MM.1S (cell line): ENCODE results near the gene CD300A.

Source experiments
- DNase-seq: peaks from one replicate; pipeline ENCODE4 v3.0.0-alpha.2; 2015
- H2AFZ ChIP-seq: fragments of 300-600 bp; sonication (generic); 2 replicates; pipeline ENCODE4 v1.6.0; 2016; ENCODE audit warnings: antibody characterized with exemption, low read length
- H3F3A ChIP-seq: fragments of 300-600 bp; sonication (generic); 2 replicates; pipeline ENCODE4 v1.6.1; 2016; ENCODE audit warnings: mild to moderate bottlenecking, antibody characterized with exemption, low read length, moderate library complexity, mixed read lengths; ENCODE audit not compliant: insufficient read depth
- H3K27ac ChIP-seq: fragments of 300-600 bp; sonication (generic); 2 replicates; pipeline ENCODE4 v1.5.1; 2016; ENCODE audit warnings: mild to moderate bottlenecking, low read length
- H3K27me3 ChIP-seq: fragments of 300-600 bp; sonication (generic); replicated peaks from 2 replicates; pipeline ENCODE4 v1.6.0; 2016; ENCODE audit warnings: low read length; ENCODE audit not compliant: insufficient read depth
- H3K36me3 ChIP-seq: fragments of 300-600 bp; sonication (generic); replicated peaks from 2 replicates; pipeline ENCODE4 v1.6.1; 2016; ENCODE audit warnings: mild to moderate bottlenecking, low read length, mixed read lengths; ENCODE audit not compliant: insufficient read depth
- H3K4me1 ChIP-seq: fragments of 300-600 bp; sonication (generic); 2 replicates; pipeline ENCODE4 v1.6.1; 2016; ENCODE audit warnings: low read length, mixed read lengths
- H3K4me2 ChIP-seq: fragments of 300-600 bp; sonication (generic); 2 replicates; pipeline ENCODE4 v1.6.0; 2016; ENCODE audit warnings: low read depth, low read length
- H3K4me3 ChIP-seq: fragments of 300-600 bp; sonication (generic); 2 replicates; pipeline ENCODE4 v1.5.1; 2016; ENCODE audit warnings: low read length, mixed read lengths
- H3K79me2 ChIP-seq: fragments of 300-600 bp; sonication (generic); 2 replicates; pipeline ENCODE4 v1.6.1; 2016; ENCODE audit warnings: mixed run types, low read length, mixed read lengths
- H3K9ac ChIP-seq: fragments of 300-600 bp; sonication (generic); 2 replicates; pipeline ENCODE4 v1.6.1; 2016; ENCODE audit warnings: low read length, mixed read lengths
- H3K9me2 ChIP-seq: fragments of 300-600 bp; sonication (generic); replicated peaks from 2 replicates; pipeline ENCODE4 v1.6.1; 2016; ENCODE audit warnings: mild to moderate bottlenecking, low read length, mixed read lengths; ENCODE audit not compliant: insufficient read depth
- H3K9me3 ChIP-seq: fragments of 300-600 bp; sonication (generic); replicated peaks from 2 replicates; pipeline ENCODE4 v1.6.1; 2016; ENCODE audit warnings: mild to moderate bottlenecking, low read length, mixed read lengths; ENCODE audit not compliant: insufficient read depth
- H4K20me1 ChIP-seq: fragments of 300-600 bp; sonication (generic); 2 replicates; pipeline ENCODE4 v1.6.1; 2016; ENCODE audit warnings: mild to moderate bottlenecking, low read length, moderate library complexity, mixed read lengths; ENCODE audit not compliant: insufficient read depth
- CTCF ChIP-seq: fragments of 300-600 bp; sonication (generic); IDR thresholded peaks from 2 replicates; pipeline ENCODE4 v1.5.1; 2016; ENCODE audit warnings: antibody characterized with exemption, low read length, mixed read lengths
- EZH2 ChIP-seq: fragments of 300-600 bp; sonication (generic); optimal IDR thresholded peaks from 2 replicates; pipeline ENCODE3; 2017; ENCODE audit warnings: low read depth, mild to moderate bottlenecking, antibody characterized with exemption, low read length, mixed read lengths
- EZH2phosphoT487 ChIP-seq: fragments of 300-600 bp; sonication (generic); IDR thresholded peaks from 2 replicates; pipeline ENCODE4 v1.6.1; 2018; ENCODE audit warnings: antibody characterized with exemption, low read length

Gene CD300A

DNA sequence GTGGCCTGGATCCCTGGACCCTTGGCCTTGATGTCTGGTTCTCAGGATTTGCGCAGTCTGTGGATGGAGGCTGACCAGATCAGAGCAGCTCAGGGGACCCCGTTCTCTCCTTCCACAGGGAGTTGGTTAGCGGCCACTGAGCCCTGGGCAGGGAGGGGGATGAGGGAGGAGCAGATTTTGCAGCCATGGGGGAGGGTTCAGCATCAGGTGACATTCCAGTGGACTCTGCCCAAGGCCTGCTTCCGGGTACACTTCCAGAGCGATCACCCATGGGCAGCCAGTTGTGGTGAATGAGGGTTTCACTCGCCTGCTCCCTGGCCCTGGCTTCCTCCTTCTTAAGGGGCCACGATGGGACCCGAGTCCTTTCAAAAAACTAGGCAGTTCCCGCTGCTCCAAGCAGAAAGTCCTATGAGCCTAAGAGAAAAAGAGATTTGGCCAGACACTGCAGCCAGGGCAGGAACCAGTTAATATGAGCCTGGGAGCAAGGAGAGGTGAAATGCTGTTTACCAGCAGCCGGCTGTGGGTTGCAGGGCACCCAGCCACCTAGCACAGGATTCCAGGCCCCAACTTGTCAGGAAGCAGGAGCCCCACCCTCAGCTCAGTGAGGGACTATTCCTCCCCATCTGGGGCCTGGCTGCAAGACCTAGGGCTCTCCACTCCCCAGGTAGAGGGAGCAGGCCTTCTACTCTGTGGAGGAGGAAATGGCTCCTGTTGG, 39.2 kb upstream of the CD300A start:
- no peak overlapping the region for H3K9ac ChIP-seq
- no peak overlapping the region for H3K4me3 ChIP-seq
- no peak overlapping the region for H2AFZ ChIP-seq
- H3K27me3 ChIP-seq: peaks cover 92% of the 10 kb centered on the region
- TF ChIP-seq EZH2: no peak
- TF ChIP-seq EZH2phosphoT487: no peak
- TF ChIP-seq CTCF: no peak
- H3K36me3 ChIP-seq: no peaks in the 10 kb centered on the region
- no peaks in the 10 kb centered on the region for H3K4me1 ChIP-seq
- no peak overlapping the region for H3K27ac ChIP-seq
- H3K9me2 ChIP-seq: no peaks in the 10 kb centered on the region
- H4K20me1 ChIP-seq: no peaks in the 10 kb centered on the region
- H3F3A ChIP-seq: no peaks in the 10 kb centered on the region
- no peaks in the 10 kb centered on the region for H3K79me2 ChIP-seq
- no peaks in the 10 kb centered on the region for H3K9me3 ChIP-seq
- DNase-seq: no peak
- H3K4me2 ChIP-seq: no peak overlapping the region

DNA sequence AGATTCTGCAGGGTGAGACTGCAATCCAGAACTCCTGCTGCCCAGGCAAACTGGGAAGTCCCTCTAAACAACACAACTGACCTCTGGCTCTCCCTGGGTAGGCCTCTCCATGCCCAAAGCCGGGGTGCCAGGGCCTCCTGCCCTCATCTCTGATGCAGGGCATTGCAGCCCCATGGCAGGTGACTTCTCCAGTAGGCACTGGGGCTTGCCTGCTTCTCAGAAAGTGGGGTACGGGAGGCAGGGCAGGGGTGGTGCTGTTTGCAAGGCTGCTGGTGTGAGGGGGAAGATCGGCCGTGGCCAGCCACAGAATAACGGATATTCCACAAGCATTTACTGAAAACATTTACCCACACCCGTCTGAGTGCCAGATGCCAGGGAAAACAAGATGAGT, 38.7 kb upstream of the CD300A start:
- no peaks in the 10 kb centered on the region for H3K79me2 ChIP-seq
- H4K20me1 ChIP-seq: no peaks in the 10 kb centered on the region
- H3K4me2 ChIP-seq: no peak overlapping the region
- H3F3A ChIP-seq: no peaks in the 10 kb centered on the region
- TF ChIP-seq CTCF (no peak), EZH2 (no peak), EZH2phosphoT487 (no peak)
- no peaks in the 10 kb centered on the region for H3K9me3 ChIP-seq
- no peak overlapping the region for H2AFZ ChIP-seq
- no peak overlapping the region for H3K9ac ChIP-seq
- no peaks in the 10 kb centered on the region for H3K4me1 ChIP-seq
- H3K27me3 ChIP-seq: peaks cover 89% of the 10 kb centered on the region
- H3K27ac ChIP-seq: no peak overlapping the region
- no peaks in the 10 kb centered on the region for H3K36me3 ChIP-seq
- H3K4me3 ChIP-seq: no peak overlapping the region
- no peaks in the 10 kb centered on the region for H3K9me2 ChIP-seq
- DNase-seq: no peak

DNA sequence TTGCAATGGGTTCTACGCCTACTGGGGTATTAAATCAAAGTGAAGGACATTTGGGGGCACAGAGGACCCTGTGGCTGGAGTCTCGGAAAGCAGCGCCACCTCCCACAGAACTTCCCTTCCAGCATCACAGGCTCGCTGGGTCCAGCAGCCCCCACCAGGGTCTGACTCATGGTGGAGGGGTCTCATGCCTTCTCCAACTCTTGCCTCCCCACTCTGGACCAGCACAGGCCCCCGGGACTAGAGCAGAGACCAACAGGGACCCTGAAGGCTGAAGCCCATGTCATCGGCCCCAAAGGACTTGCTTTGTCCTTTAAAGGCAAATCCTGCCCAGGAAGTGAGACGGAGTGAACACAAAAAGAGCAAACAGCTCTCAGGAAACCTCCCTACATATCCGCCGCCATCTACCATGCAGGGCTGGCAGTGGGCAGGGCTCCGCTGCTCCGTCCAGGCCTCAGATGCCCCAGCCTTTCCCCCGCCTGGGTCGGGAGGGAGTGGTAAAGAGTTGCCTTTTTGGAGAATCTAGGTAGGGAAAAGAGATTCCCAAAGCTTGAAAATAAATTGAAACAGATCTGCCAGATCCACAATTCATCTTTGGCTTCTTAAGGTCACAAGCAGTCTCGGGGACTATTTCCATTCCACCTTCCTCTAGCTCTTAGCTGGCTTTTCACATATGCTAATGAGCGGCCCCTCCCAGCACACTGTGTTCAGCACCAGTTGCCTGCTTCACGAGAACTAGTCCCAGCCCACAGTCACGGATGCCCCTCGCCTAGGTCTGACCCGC, 36.6 kb upstream of the CD300A start:
- no peak for DNase-seq
- Histone ChIP-seq H3K9ac (no peak overlapping the region), H3K27me3 (peaks cover 88% of the 10 kb centered on the region), H3K9me3 (no peaks in the 10 kb centered on the region), H3K79me2 (no peaks in the 10 kb centered on the region), H2AFZ (no peak overlapping the region), H3K4me1 (no peaks in the 10 kb centered on the region), H4K20me1 (no peaks in the 10 kb centered on the region), H3K4me3 (no peak overlapping the region), H3F3A (no peaks in the 10 kb centered on the region), H3K9me2 (no peaks in the 10 kb centered on the region), H3K36me3 (no peaks in the 10 kb centered on the region), H3K27ac (no peak overlapping the region), H3K4me2 (no peak overlapping the region)
- no peak for TF ChIP-seq CTCF
- no peak for TF ChIP-seq EZH2phosphoT487
- no peak for TF ChIP-seq EZH2
